Right renal cortex interstitium (tissue), 3 donors: ENCODE measurements around the gene CCDC106. TPM values are rescaled to one million over a fixed set of nuclear protein-coding genes. Genes with fewer than 3 reads are reported as not detected.
A peak's percentile ranks its signal among the peaks of the same experiment; 100 is the strongest.

ENCODE experiments used
- DNase-seq, 3 donors: peaks; one replicate each; pipeline ENCODE4 v3.0.0-alpha.2; 2013; ENCODE audit warnings: low read depth in 3 of 3, low spot score in 2 of 3
- polyA plus RNA-seq, 3 donors: library from polyadenylated mRNA; unstranded; fragments of 120-200 nt; gene quantifications; one replicate each; pipeline ENCODE4 v1.2.1, GENCODE V29; 2013; ENCODE audit not compliant: insufficient read length in 3 of 3

The CCDC106 gene
- polyA plus RNA-seq, 3 donors, result 19.1 to 20.8 (median 20.8) TPM

DNA sequence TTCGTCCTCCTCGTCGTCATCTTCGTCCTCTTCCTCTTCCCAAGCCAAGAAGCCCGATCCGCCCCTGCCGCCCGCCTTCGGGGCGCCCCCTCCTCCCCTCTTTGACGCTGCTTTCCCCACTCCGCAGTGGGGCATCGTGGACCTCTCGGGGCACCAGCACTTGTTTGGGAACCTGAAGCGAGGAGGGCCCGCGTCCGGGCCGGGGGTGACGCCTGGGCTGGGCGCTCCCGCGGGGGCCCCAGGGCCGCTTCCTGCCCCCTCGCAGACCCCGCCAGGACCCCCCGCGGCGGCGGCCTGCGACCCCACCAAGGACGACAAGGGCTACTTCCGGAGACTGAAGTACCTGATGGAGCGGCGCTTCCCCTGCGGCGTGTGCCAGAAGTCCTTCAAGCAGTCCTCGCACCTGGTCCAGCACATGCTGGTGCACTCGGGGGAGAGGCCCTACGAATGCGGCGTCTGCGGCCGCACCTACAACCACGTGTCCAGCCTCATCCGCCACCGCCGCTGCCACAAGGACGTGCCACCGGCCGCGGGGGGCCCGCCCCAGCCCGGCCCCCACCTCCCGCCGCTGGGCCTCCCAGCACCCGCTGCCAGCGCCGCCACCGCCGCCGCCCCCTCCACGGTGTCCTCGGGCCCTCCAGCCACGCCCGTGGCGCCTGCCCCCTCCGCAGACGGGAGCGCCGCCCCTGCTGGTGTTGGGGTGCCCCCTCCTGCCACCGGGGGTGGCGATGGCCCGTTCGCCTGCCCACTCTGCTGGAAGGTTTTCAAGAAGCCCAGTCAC lies 33.9 kb upstream of the CCDC106 start:
- DNase-seq, result no peak

GRCh38 chr19:55614711-55615542 lies 33.1 kb upstream of the CCDC106 start:
- DNase-seq, result no peak

DNA sequence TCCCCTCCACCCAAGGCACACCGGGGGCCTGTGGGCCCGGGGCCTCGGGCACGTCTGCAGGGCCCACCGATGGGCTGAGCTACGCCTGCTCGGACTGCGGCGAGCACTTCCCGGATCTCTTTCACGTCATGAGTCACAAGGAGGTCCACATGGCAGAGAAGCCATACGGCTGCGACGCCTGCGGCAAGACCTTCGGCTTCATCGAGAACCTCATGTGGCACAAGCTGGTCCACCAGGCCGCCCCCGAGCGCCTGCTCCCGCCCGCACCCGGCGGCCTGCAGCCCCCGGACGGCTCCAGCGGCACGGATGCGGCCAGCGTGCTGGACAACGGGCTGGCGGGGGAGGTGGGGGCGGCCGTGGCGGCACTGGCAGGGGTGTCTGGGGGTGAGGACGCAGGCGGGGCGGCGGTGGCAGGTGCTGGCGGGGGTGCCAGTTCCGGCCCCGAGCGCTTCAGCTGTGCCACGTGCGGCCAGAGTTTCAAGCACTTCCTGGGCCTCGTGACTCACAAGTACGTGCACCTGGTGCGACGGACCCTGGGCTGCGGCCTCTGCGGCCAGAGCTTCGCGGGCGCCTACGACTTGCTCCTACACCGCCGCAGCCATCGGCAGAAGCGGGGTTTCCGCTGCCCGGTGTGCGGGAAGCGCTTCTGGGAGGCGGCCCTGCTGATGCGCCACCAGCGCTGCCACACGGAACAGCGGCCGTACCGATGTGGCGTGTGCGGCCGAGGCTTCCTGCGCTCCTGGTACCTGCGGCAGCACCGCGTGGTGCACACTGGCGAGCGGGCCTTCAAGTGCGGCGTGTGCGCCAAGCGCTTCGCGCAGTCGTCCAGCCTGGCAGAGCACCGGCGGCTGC lies 32.2 kb upstream of the CCDC106 start:
- no peak for DNase-seq

- DNase-seq, result no peak
Measured at GRCh38 chr19:55616395-55616875, 31.6 kb upstream of the CCDC106 start.

GRCh38 chr19:55617426-55617825 lies 30.6 kb upstream of the CCDC106 start:
- DNase-seq, result no peak

DNA sequence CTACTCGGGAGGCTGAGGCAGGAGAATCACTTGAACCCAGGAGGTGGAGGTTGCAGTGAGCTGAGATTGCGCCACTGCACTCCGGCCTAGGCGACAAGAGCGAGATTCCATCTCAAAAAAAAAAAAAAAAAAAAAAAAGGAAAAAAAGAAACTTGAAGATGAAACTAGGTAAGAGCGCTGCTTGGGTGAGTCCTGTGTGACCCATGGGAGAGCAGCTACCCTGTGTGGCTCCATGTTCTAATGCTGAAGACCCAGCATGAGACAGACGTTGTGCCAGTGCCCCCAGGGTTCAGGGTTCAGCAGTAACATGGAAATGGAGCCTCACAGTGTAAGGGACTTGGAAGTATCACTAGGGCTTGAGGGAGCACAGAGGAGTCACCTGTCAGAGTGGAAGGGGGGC lies 29.6 kb upstream of the CCDC106 start:
- DNase-seq, result no peak

GRCh38 chr19:55619286-55619685 lies 28.7 kb upstream of the CCDC106 start:
- no peak for DNase-seq

DNA sequence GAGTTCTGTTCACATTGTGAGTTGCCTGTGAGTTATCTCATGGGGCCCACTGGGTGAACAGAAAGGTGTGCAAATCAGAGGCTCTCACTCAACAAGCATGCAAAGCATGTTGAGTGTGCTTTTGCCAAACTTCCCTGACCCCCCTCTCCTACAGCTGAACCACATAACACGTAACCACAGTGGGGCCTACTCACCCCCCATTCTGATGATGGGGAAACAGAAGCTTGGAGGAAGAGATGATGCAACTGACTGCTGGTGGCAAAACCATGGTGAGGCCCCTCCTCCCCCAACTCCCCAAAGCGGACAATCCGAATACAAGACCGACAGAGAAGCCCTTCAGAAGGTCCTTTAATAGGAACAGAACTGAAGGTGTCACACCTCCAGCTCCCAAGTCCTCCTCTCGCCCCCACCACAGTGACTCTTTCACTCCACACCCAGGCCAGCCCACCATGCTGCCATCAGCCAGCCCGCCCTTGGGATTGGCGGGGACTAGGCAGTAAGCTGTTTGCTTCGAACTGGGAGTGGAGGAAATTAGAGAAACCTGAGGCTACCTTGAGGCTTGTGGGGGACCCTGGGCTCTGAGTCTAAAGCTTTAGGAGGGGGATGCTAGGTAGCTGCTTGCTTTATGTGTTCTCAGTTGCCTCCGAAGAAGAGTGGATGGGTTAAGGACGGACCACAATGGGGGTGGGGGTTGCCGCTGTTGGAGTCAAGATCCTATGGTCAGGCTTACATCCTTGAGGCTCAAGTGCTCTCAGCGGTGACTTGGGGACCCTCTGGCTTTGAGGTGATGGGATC lies 27.4 kb upstream of the CCDC106 start:
- no peak for DNase-seq

GRCh38 chr19:55621205-55621672 lies 26.8 kb upstream of the CCDC106 start:
- no peak for DNase-seq

DNA sequence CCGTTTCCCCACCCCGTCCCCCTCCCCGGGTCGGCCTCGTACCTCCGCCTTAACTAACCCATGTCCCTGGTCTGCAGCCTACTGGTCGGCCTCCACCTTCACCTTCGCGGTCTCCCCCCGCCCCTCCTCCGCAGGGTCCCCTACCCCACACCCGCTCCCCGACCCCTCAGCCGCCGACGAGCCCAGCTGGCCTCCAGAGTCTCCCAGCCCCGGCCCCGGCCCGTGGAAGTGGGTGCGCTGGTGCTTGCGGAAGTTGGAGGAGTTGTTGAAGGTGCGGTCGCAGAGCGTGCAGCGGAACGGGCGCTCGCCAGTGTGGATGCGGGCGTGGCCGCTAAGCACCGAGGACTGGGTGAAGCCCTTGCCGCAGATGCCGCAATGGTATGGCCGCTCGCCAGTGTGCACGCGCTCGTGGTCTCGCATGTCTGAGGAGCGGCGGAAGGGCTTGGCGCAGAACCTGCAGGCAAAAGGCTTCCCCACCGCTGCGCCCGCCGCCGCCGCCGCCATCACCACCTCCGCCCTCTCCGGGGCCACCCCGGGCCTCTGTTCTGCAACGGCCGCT lies 26.3 kb upstream of the CCDC106 start:
- DNase-seq, result no peak

GRCh38 chr19:55622242-55622969 lies 25.6 kb upstream of the CCDC106 start:
- DNase-seq, result no peak

- no peak for DNase-seq
Measured at GRCh38 chr19:55623130-55623529, 24.9 kb upstream of the CCDC106 start.

DNA sequence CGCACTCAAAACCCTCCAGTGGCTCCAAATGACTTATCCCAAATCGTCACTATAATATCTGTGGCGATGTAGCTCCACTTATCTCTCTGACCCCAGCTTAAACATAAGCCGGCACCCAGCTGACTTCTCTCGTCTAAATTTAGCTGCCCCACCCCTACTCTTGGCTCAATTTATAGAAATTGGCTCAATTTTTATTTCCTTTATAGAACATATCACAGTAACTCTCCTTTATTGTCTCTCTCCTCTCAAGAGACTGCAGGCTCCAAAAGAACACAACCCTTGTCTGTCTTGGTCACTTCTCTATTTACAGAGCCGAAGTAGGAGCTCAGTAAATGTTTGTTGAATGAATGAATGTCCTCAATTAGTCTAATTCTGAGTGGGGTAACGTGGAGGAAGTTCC lies 24.5 kb upstream of the CCDC106 start:
- no peak for DNase-seq

DNA sequence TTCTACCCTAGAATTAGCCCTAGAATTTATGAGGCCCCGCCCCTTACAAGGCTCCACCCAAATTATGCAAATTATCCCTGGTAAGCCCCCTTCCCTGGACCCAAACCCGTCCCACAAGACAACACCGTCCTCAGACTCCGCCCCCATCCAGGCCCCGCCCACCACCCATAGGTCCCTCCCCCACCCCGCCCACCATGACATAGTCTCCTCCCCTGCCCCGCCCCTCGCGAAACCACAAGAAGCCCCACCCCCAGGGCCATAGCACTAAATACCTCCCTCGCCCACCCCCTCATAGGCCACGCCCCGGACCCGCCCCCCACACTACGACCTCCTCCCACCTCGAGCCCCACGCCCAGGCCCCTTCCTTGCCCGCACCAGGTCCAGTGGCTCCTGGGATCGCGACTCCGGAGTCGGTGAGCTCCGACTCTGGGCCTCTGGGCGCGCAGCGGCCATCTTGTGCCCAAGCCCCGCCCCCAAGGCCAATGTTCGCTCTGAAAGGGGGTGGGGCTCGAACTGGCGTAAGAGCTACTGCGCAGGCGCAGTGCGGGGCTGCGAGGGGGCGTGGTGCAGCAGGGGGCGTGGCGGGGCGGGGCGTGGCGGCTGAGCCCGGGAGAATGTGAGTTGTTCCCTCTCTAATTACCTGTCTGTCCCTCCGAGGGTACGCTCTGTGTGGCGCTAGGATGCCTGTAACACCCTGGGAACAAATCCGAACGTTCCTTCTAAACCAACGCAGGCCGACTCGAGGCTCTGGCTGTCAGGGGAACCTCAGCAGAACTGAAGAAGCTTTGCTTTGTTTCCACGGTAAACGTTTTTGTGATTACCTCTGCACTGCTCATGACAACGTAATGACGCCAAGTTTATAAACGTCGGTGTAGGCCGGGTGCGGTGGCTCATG lies 23.7 kb upstream of the CCDC106 start, which contains the start of gene ZNF784:
Gene ZNF784, minus strand, starts transcription at position 458 of the 895 bp plus-strand sequence. Its CDS starts 5 bp downstream, at position 453.
- DNase-seq, result peak in 2 of 3 donors; percentile 82 to 88

GRCh38 chr19:55625004-55625326 lies 23.0 kb upstream of the CCDC106 start:
- no peak for DNase-seq

GRCh38 chr19:55626350-55626749 lies 21.7 kb upstream of the CCDC106 start:
- no peak for DNase-seq

DNA sequence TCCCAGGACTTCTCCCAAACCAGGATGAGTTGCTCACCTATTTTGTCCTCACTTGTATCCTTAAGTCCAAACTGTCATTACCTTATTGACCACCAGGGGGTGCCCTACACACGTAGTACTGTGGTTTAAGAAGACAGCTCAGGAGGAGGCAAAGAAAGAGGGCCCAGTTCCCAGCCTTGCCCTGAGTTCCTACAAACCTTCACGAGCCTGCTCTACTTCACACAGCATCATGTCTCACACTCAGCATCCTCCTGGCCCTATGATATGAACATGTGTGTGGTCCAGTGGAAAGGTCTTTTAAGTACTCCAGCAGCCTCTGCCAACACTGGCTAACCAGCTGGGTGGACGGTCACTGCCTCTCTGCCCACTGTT lies 15.6 kb upstream of the CCDC106 start:
- peak in 2 of 3 donors; percentile 85 to 86 for DNase-seq

- no peak for DNase-seq
Measured at GRCh38 chr19:55633861-55634260, 14.2 kb upstream of the CCDC106 start.
